Trophoblast cell (in vitro differentiated cells and primary cell): ENCODE results near the gene ITGA5.

Source experiments
- DNase-seq, 2 donors: peaks; one replicate each; pipeline ENCODE4 v3.0.0-alpha.2; 2016
- H2AFZ ChIP-seq: 2 replicates; pipeline ENCODE4 v1.6.1; 2013; ENCODE audit warnings: low read length, moderate library complexity, mild to moderate bottlenecking; ENCODE audit not compliant: insufficient read depth, poor library complexity
- H2AK5ac ChIP-seq: 2 replicates; pipeline ENCODE4 v1.6.1; 2013; ENCODE audit warnings: mild to moderate bottlenecking, low read length
- H2BK120ac ChIP-seq: 2 replicates; pipeline ENCODE4 v1.6.1; 2013; ENCODE audit warnings: low read length, mild to moderate bottlenecking, moderate library complexity; ENCODE audit not compliant: insufficient read depth, poor library complexity
- H2BK12ac ChIP-seq: 2 replicates; pipeline ENCODE4 v1.6.1; 2013; ENCODE audit warnings: mild to moderate bottlenecking, low read length, moderate library complexity
- H2BK5ac ChIP-seq: 2 replicates; pipeline ENCODE4 v1.6.1; 2013; ENCODE audit warnings: low read length, low read depth, moderate library complexity, mild to moderate bottlenecking; ENCODE audit not compliant: poor library complexity
- H3K14ac ChIP-seq: 2 replicates; pipeline ENCODE4 v1.6.1; 2013; ENCODE audit warnings: mild to moderate bottlenecking, low read length
- H3K18ac ChIP-seq: 2 replicates; pipeline ENCODE4 v1.6.1; 2013; ENCODE audit warnings: mild to moderate bottlenecking, low read length
- H3K23ac ChIP-seq: 2 replicates; pipeline ENCODE4 v1.6.1; 2013; ENCODE audit warnings: low read length
- H3K27ac ChIP-seq: 2 replicates; pipeline ENCODE4 v1.5.1; 2013; ENCODE audit warnings: low read depth, mild to moderate bottlenecking, inconsistent platforms, low read length, moderate library complexity
- H3K27me3 ChIP-seq: 2 replicates; pipeline ENCODE4 v1.6.1; 2013; ENCODE audit warnings: inconsistent platforms, mild to moderate bottlenecking, low read length, moderate library complexity; ENCODE audit not compliant: insufficient read depth
- H3K36me3 ChIP-seq, 2 experiments: 1 replicate in 1 of 2; 2 replicates in 1 of 2; pipeline ENCODE4 v1.6.1; 2013; ENCODE audit warnings: low read length in 2 of 2, mild to moderate bottlenecking in 2 of 2, moderate library complexity in 1 of 2; ENCODE audit not compliant: insufficient read depth in 2 of 2, control insufficient read depth in 1 of 2
- H3K4ac ChIP-seq: 2 replicates; pipeline ENCODE4 v1.6.1; 2013; ENCODE audit warnings: low read depth, mild to moderate bottlenecking, low read length, moderate library complexity
- H3K4me1 ChIP-seq, 2 experiments: 1 replicate in 1 of 2; 2 replicates in 1 of 2; pipeline ENCODE4 v1.6.1; 2013; ENCODE audit warnings: low read length in 2 of 2, mild to moderate bottlenecking in 2 of 2, moderate library complexity in 1 of 2; ENCODE audit not compliant: insufficient read depth in 2 of 2, control insufficient read depth in 1 of 2
- H3K4me2 ChIP-seq: 2 replicates; pipeline ENCODE4 v1.6.1; 2013; ENCODE audit warnings: inconsistent platforms, mild to moderate bottlenecking, low read length, moderate library complexity
- H3K4me3 ChIP-seq: 2 replicates; pipeline ENCODE4 v1.5.1; 2013; ENCODE audit warnings: mild to moderate bottlenecking, low read depth, low read length, inconsistent platforms
- H3K79me1 ChIP-seq: one replicate; pipeline ENCODE4 v1.6.1; 2013; ENCODE audit warnings: low read length
- H3K79me2 ChIP-seq: 2 replicates; pipeline ENCODE4 v1.6.1; 2013; ENCODE audit warnings: low read length, mild to moderate bottlenecking; ENCODE audit not compliant: control insufficient read depth, insufficient read depth, poor library complexity
- H3K9ac ChIP-seq: 2 replicates; pipeline ENCODE4 v1.6.1; 2013; ENCODE audit warnings: mild to moderate bottlenecking, low read length
- H3K9me3 ChIP-seq: 2 replicates; pipeline ENCODE4 v1.6.1; 2013; ENCODE audit warnings: low read depth, mild to moderate bottlenecking, control low read depth, inconsistent platforms, low read length; ENCODE audit not compliant: insufficient read depth
- H4K12ac ChIP-seq: 2 replicates; pipeline ENCODE4 v1.6.1; 2013; ENCODE audit warnings: low read depth, mild to moderate bottlenecking, low read length, moderate library complexity
- H4K8ac ChIP-seq: 2 replicates; pipeline ENCODE4 v1.6.1; 2013; ENCODE audit warnings: low read depth, mild to moderate bottlenecking, low read length, moderate library complexity
- H4K91ac ChIP-seq: one replicate; pipeline ENCODE4 v1.6.1; 2013; ENCODE audit warnings: low read depth, mild to moderate bottlenecking, low read length, moderate library complexity
- WGBS: extraction: QIAGEN DNeasy Blood & Tissue Kit; methylation state at CpG from one replicate; pipeline ENCODE4 v1.1.7; 2013; ENCODE audit warnings: missing lambda C conversion rate; ENCODE audit not compliant: insufficient read length, insufficient coverage; ENCODE audit errors: extremely low coverage; 5-methylcytosine and 5-hydroxymethylcytosine counted together

ITGA5 gene

GRCh38 chr12:54442099-54442498 is 23.0 kb upstream of the ITGA5 start:
- Histone ChIP-seq H3K4me2 (no peak overlapping the region), H2AFZ (no peak overlapping the region), H3K4me1 (no peaks in the 10 kb centered on the region), H4K91ac (no peak overlapping the region), H3K79me2 (no peaks in the 10 kb centered on the region), H3K79me1 (no peaks in the 10 kb centered on the region), H4K12ac (no peak overlapping the region), H3K9ac (no peak overlapping the region), H2AK5ac (no peak overlapping the region), H3K14ac (no peak overlapping the region), H2BK5ac (no peak overlapping the region), H3K18ac (no peak overlapping the region), H3K27ac (no peak overlapping the region), H2BK12ac (no peak overlapping the region), H3K9me3 (no peaks in the 10 kb centered on the region), H3K4me3 (no peak overlapping the region), H4K8ac (no peak overlapping the region), H2BK120ac (no peak overlapping the region), H3K4ac (no peak overlapping the region), H3K27me3 (no peaks in the 10 kb centered on the region), H3K23ac (no peak overlapping the region), H3K36me3 (no peaks in the 10 kb centered on the region)
- DNase-seq, result no peak
- no CpG with 5 or more reads among the region's 2 CpGs for WGBS

- Histone ChIP-seq H3K4me2 (no peak overlapping the region), H3K14ac (no peak overlapping the region), H2BK12ac (no peak overlapping the region), H3K9ac (no peak overlapping the region), H4K12ac (no peak overlapping the region), H3K9me3 (no peaks in the 10 kb centered on the region), H2BK5ac (no peak overlapping the region), H2BK120ac (no peak overlapping the region), H3K27ac (no peak overlapping the region), H3K4me3 (no peak overlapping the region), H3K79me2 (no peaks in the 10 kb centered on the region), H3K23ac (no peak overlapping the region), H4K8ac (no peak overlapping the region), H3K79me1 (no peaks in the 10 kb centered on the region), H4K91ac (no peak overlapping the region), H3K4ac (no peak overlapping the region), H2AFZ (no peak overlapping the region), H3K27me3 (no peaks in the 10 kb centered on the region), H3K18ac (no peak overlapping the region), H3K4me1 (no peaks in the 10 kb centered on the region), H2AK5ac (no peak overlapping the region), H3K36me3 (no peaks in the 10 kb centered on the region)
- no CpG with 5 or more reads among the region's 10 CpGs for WGBS
- peak; percentile 26 to 82 for DNase-seq
Measured at GRCh38 chr12:54439521-54440255, 20.6 kb upstream of the ITGA5 start.

DNA sequence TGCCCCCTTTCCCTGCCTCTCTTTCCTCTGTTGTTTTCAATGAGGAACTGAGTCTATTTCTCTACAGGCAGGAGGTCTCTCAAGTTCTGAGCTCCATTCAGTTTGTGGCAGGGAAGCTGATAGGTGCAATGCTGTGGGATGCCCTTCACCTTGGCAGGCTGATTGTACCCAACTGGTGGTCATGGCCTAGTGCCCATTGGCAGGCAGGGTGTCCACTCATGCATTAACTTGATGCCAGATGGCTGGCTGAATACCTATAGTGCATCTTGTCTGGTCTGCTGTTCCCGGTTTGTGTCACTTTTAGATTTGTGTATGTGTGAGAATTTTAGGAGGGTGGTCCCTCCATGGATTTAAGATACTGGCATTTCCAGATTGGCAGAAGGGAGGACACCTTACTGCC is 20.0 kb upstream of the ITGA5 start:
- H2BK120ac ChIP-seq, result no peak overlapping the region
- no peaks in the 10 kb centered on the region for H3K79me1 ChIP-seq
- H3K18ac ChIP-seq, result no peak overlapping the region

GRCh38 chr12:54438517-54438916 is 19.5 kb upstream of the ITGA5 start:
- Histone ChIP-seq H3K18ac (no peak overlapping the region), H3K36me3 (no peaks in the 10 kb centered on the region), H2AK5ac (no peak overlapping the region), H3K14ac (no peak overlapping the region), H3K79me1 (no peaks in the 10 kb centered on the region), H2BK5ac (no peak overlapping the region), H3K4me3 (no peak overlapping the region), H4K8ac (no peak overlapping the region), H3K79me2 (no peaks in the 10 kb centered on the region), H3K9me3 (no peaks in the 10 kb centered on the region), H2AFZ (no peak overlapping the region), H3K9ac (no peak overlapping the region), H3K23ac (no peak overlapping the region), H3K27me3 (no peaks in the 10 kb centered on the region), H4K91ac (no peak overlapping the region), H3K4me2 (no peak overlapping the region), H3K4ac (no peak overlapping the region), H3K27ac (no peak overlapping the region), H3K4me1 (no peaks in the 10 kb centered on the region), H4K12ac (no peak overlapping the region), H2BK120ac (no peak overlapping the region), H2BK12ac (no peak overlapping the region)
- DNase-seq, result no peak
- WGBS, result no CpG with 5 or more reads among the region's 1 CpG

More for the DNA sequence above, 20.0 kb upstream of the ITGA5 start:
- WGBS, result no CpG with 5 or more reads among the region's 1 CpG
- Histone ChIP-seq H3K9ac (no peak overlapping the region), H3K14ac (no peak overlapping the region), H2BK12ac (no peak overlapping the region), H4K12ac (no peak overlapping the region), H3K4ac (no peak overlapping the region), H4K91ac (no peak overlapping the region), H3K4me1 (no peaks in the 10 kb centered on the region), H4K8ac (no peak overlapping the region), H3K23ac (no peak overlapping the region), H3K27ac (no peak overlapping the region), H2BK5ac (no peak overlapping the region), H2AFZ (no peak overlapping the region), H3K79me2 (no peaks in the 10 kb centered on the region), H2AK5ac (no peak overlapping the region), H3K9me3 (no peaks in the 10 kb centered on the region), H3K27me3 (no peaks in the 10 kb centered on the region), H3K4me3 (no peak overlapping the region), H3K4me2 (no peak overlapping the region), H3K36me3 (no peaks in the 10 kb centered on the region)
- DNase-seq, result no peak
